Esophagus squamous epithelium (tissue), 5 donors: ENCODE measurements around the gene SPOCK1. TPM values are rescaled to one million over a fixed set of nuclear protein-coding genes. Genes with fewer than 3 reads are reported as not detected.

ENCODE experiments used
- DNase-seq: peaks from one replicate; lab custom pipeline; 2025; lab: John Stamatoyannopoulos, UW
- H3K27ac ChIP-seq, 4 donors: fragments of 200-600 bp; sonication (generic); one replicate each; pipeline ENCODE4 v1.5.1; 2016 to 2019; ENCODE audit warnings: mild to moderate bottlenecking in 1 of 4
- H3K27me3 ChIP-seq, 4 donors: fragments of 200-600 bp; sonication (generic); 1 replicate in 3 of 4; 2 replicates in 1 of 4; pipeline versions ENCODE4 v1.5.1 to v1.6.0; 2017 to 2021; ENCODE audit warnings: antibody characterized with exemption in 1 of 4
- H3K36me3 ChIP-seq, 3 donors: fragments of 200-600 bp; sonication (generic); one replicate each; pipeline ENCODE4 v1.5.1; 2016 to 2019
- H3K4me1 ChIP-seq, 3 donors: fragments of 200-600 bp; sonication (generic); one replicate each; pipeline ENCODE4 v1.5.1; 2017 to 2019
- H3K4me3 ChIP-seq, 4 donors: fragments of 200-600 bp; sonication (generic); 1 replicate in 3 of 4; 2 replicates in 1 of 4; pipeline ENCODE4 v1.5.1; 2016 to 2019; ENCODE audit warnings: mild to moderate bottlenecking in 2 of 4, moderate library complexity in 1 of 4
- H3K9me3 ChIP-seq, 3 donors: fragments of 200-600 bp; sonication (generic); one replicate each; pipeline ENCODE4 v1.5.1; 2016 to 2019
- CTCF ChIP-seq, 6 experiments: fragments of 450-650 bp in 4 of 6; fragments of 200-600 bp in 2 of 6; sonication (generic) in 2 of 6; IDR thresholded peaks; one replicate each; pipeline ENCODE4 v1.5.1; 2016 to 2019; ENCODE audit warnings: antibody characterized with exemption in 6 of 6, mild to moderate bottlenecking in 4 of 6, moderate library complexity in 4 of 6
- POLR2A ChIP-seq, 4 donors: fragments of 450-650 bp; IDR thresholded peaks; one replicate each; pipeline ENCODE4 v1.6.1; 2017; ENCODE audit warnings: antibody characterized with exemption in 4 of 4, mild to moderate bottlenecking in 4 of 4, moderate library complexity in 3 of 4
- WGBS, 2 donors: methylation state at CpG; one replicate each; pipeline ENCODE4 v1.1.5; 2018; 5-methylcytosine and 5-hydroxymethylcytosine counted together
- intact Hi-C: fragments of 100-400 bp; cut with DNase I; formaldehyde crosslinking; loops from one replicate; pipeline ENCODE4 v1.15.0; 2022
- total RNA-seq, 4 donors: library from RNA; depleted of rRNA; stranded (reverse); fragments of >200 nt; gene quantifications; one replicate each; pipeline ENCODE4 v1.1.0, GENCODE V29; 2016
- donor health status: DM: yes; HTN: yes; CAD: no.

SPOCK1 gene
- total RNA-seq, 4 donors from 2014 or later: 0.99 to 21.9 (median 8.1) TPM

- Histone ChIP-seq H3K27me3 (peaks cover 0 to under 1% (median 0%) of the 10 kb centered on the region in 4 donors), H3K27ac (no peak overlapping the region), H3K4me3 (no peak overlapping the region), H3K4me1 (no peaks in the 10 kb centered on the region), H3K9me3 (peaks cover 0 to 1% (median 0%) of the 10 kb centered on the region in 3 donors), H3K36me3 (no peaks in the 10 kb centered on the region)
- WGBS, 2 donors: 69 to 72% methylated on average over 8 to 10 of the region's 11 CpGs
- TF ChIP-seq CTCF (IDR thresholded peaks at IDR 0.05) (no peak), POLR2A (IDR thresholded peaks at IDR 0.05) (no peak)
- no peak for DNase-seq
- intact Hi-C loops: no loop called here
Measured at GRCh38 chr5:137375741-137376526, 123.2 kb downstream of the SPOCK1 start.

- no peak overlapping the region for H3K4me3 ChIP-seq
- no peaks in the 10 kb centered on the region for H3K36me3 ChIP-seq
- DNase-seq: no peak
- TF ChIP-seq POLR2A (IDR thresholded peaks at IDR 0.05): no peak
- no peak for TF ChIP-seq CTCF (IDR thresholded peaks at IDR 0.05)
- peaks cover 0 to 7% (median 0%) of the 10 kb centered on the region in 4 donors for H3K27me3 ChIP-seq
- H3K27ac ChIP-seq: no peak overlapping the region
- intact Hi-C loops: no loop called here
- H3K9me3 ChIP-seq: no peaks in the 10 kb centered on the region
- WGBS, 2 donors: 35 to 74% methylated on average over 3 to 5 of the region's 7 CpGs
- no peaks in the 10 kb centered on the region for H3K4me1 ChIP-seq
Measured at GRCh38 chr5:137374110-137374714, 124.9 kb downstream of the SPOCK1 start.

DNA sequence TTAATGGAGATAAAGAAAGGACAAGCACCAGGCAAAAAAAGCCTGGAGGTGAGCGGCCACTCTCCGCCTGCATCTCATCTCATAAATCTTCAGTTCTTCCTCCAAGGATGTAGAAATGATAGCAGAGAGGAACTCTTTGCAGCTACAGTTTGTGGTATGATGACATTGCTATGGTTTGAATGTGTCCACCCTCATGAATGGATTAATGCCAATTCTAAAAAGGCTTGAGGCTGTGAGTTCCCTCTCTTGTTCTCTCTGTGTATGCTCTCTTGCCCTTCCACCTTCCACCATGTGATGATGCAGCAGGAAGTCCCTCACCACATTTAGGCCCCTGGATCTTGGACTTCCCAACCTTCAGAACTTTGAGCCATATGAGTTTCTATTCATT is 126.4 kb downstream of the SPOCK1 start:
- H3K36me3 ChIP-seq: no peaks in the 10 kb centered on the region
- H3K4me3 ChIP-seq: no peak overlapping the region
- 70 to 86% methylated on average over 2 of the region's 2 CpGs for WGBS, 2 donors
- no peak overlapping the region for H3K27ac ChIP-seq
- no peak for TF ChIP-seq POLR2A (IDR thresholded peaks at IDR 0.05)
- no peak for TF ChIP-seq CTCF (IDR thresholded peaks at IDR 0.05)
- H3K9me3 ChIP-seq: no peaks in the 10 kb centered on the region
- no peaks in the 10 kb centered on the region for H3K4me1 ChIP-seq
- DNase-seq: no peak
- intact Hi-C loops: no loop called here
- H3K27me3 ChIP-seq: peaks cover 0 to 7% (median 0%) of the 10 kb centered on the region in 4 donors

GRCh38 chr5:137372016-137372772 is 126.9 kb downstream of the SPOCK1 start:
- Histone ChIP-seq H3K27ac (no peak overlapping the region), H3K4me1 (no peaks in the 10 kb centered on the region), H3K36me3 (no peaks in the 10 kb centered on the region), H3K27me3 (peaks cover 0 to 7% (median 0%) of the 10 kb centered on the region in 4 donors), H3K4me3 (no peak overlapping the region), H3K9me3 (no peaks in the 10 kb centered on the region)
- no peak for TF ChIP-seq POLR2A (IDR thresholded peaks at IDR 0.05)
- WGBS, 2 donors: 53 to 54% methylated on average over 2 of the region's 2 CpGs
- DNase-seq: no peak
- intact Hi-C loops: no loop called here

DNA sequence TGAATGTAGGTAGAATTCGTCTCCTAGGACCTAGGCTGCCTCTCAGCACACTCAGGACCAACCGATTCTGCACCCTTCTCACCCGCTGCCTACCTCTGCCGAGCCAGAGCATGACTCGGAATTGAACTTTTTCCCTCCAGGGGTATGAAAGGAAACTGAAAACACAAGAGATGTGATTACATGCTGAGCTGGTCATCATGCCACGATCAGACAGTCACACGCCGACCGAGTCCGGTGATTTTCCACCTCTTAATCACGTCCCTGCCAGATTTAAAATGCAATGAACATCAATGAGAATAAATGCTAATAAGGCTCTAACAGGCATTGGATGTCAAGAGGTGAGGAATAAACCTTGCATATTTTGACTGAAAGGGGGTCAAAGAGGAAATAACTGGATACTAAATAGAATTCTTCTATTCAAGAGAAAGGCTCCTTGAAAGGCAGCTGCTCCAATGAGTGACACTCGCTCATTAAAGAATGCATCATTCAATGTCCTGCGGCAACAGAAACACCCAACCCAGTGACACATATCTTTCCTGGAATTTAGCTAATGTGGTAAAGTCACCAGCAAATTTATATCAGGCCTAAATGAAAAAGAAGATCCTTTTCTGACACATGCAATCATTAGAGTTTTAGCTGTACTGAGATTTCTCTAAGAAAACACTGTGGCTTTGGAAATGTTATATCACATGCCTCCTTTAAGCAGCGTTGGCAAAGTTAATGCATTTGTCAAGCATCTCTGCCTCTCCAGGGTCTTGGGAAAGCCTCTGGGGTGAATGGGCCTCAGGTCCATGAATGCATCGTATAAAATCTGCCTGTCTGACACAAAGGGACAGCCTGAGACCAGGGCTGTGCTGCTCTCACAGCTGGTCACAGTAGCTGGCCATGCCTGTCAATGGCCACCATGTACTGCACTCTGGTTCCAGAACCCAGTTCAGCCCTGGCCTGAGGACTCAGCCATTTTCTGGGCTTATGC is 128.7 kb downstream of the SPOCK1 start:
- H3K27me3 ChIP-seq: peaks cover 0 to 7% (median 0%) of the 10 kb centered on the region in 4 donors
- no peak overlapping the region for H3K4me3 ChIP-seq
- no peaks in the 10 kb centered on the region for H3K9me3 ChIP-seq
- H3K36me3 ChIP-seq: no peaks in the 10 kb centered on the region
- H3K27ac ChIP-seq: no peak overlapping the region
- intact Hi-C loops: no loop called here
- no peak for DNase-seq
- 74 to 77% methylated on average over 11 to 14 of the region's 15 CpGs for WGBS, 2 donors
- TF ChIP-seq POLR2A (IDR thresholded peaks at IDR 0.05) (no peak), CTCF (IDR thresholded peaks at IDR 0.05) (no peak)
- H3K4me1 ChIP-seq: peaks cover 0 to 3% (median 0%) of the 10 kb centered on the region in 3 donors
